PC-9 (cell line): Measurements from ENCODE around the gene ETV4. TPM values are rescaled to one million over a fixed set of nuclear protein-coding genes. Genes with fewer than 3 reads are reported as not detected.
"Not testable (repeated sequence)": the region's sequence is repeated elsewhere in the genome, so short reads cannot be mapped to it uniquely, and the experiment has no call there.

Source experiments
- BruUV-seq: library from RNA; stranded (reverse); fragments of 400-500 nt; replicated peaks from 2 replicates; lab custom pipeline; 2021; lab: Mats Ljungman, UMichigan
- CTCF ChIA-PET: fragments of 300-600 bp; sonication (Branson Sonifier 250); formaldehyde crosslinking; loops from one replicate; lab custom pipeline; 2022; ENCODE audit warnings: antibody characterized with exemption; lab: Charles Lee
- POLR2A ChIA-PET: fragments of 300-600 bp; sonication (Branson Sonifier 250); formaldehyde crosslinking; loops from one replicate; lab custom pipeline; 2022; ENCODE audit warnings: antibody characterized with exemption; ENCODE audit not compliant: unreplicated experiment; lab: Charles Lee
- DNase-seq, 2 experiments: peaks; one replicate each; pipeline versions ENCODE4 v3.0.0 to v3.0.0-alpha.2; 2015 to 2022; ENCODE audit warnings: mixed read lengths in 1 of 2
- H2AFZ ChIP-seq: fragments of 200-600 bp; sonication (generic); 2 replicates; pipeline ENCODE4 v1.8.1; 2017; ENCODE audit warnings: antibody characterized with exemption
- H3F3A ChIP-seq: fragments of 200-600 bp; sonication (generic); 2 replicates; pipeline ENCODE4 v1.8.1; 2017; ENCODE audit warnings: antibody characterized with exemption, mild to moderate bottlenecking, low read depth; ENCODE audit not compliant: insufficient read depth
- H3K27ac ChIP-seq: fragments of 200-600 bp; sonication (generic); 2 replicates; pipeline ENCODE4 v1.6.1; 2016; ENCODE audit warnings: mixed run types
- H3K27me3 ChIP-seq: fragments of 200-600 bp; sonication (generic); 2 replicates; pipeline ENCODE4 v1.6.1; 2016; ENCODE audit warnings: low read depth, mixed run types; ENCODE audit not compliant: insufficient read depth
- H3K36me3 ChIP-seq: fragments of 200-600 bp; sonication (generic); 2 replicates; pipeline ENCODE4 v1.6.1; 2016; ENCODE audit warnings: low read depth, mixed run types
- H3K4me1 ChIP-seq: fragments of 200-600 bp; sonication (generic); replicated peaks from 2 replicates; pipeline ENCODE4 v1.6.1; 2016; ENCODE audit warnings: mixed run types; ENCODE audit not compliant: insufficient read depth
- H3K4me2 ChIP-seq: fragments of 200-600 bp; sonication (generic); 2 replicates; pipeline ENCODE4 v1.6.1; 2017; ENCODE audit warnings: mixed run types
- H3K4me3 ChIP-seq: fragments of 200-600 bp; sonication (generic); 2 replicates; pipeline ENCODE4 v1.6.1; 2016; ENCODE audit warnings: mixed run types
- H3K79me2 ChIP-seq: fragments of 200-600 bp; sonication (generic); 2 replicates; pipeline ENCODE4 v1.6.1; 2017; ENCODE audit warnings: low read depth, mixed run types
- H3K9me2 ChIP-seq: fragments of 200-600 bp; sonication (generic); 2 replicates; pipeline ENCODE4 v1.8.1; 2017; ENCODE audit warnings: mild to moderate bottlenecking; ENCODE audit not compliant: insufficient read depth
- H3K9me3 ChIP-seq: fragments of 200-600 bp; sonication (generic); 2 replicates; pipeline ENCODE4 v1.8.1; 2016; ENCODE audit warnings: low read depth; ENCODE audit not compliant: insufficient read depth
- H4K20me1 ChIP-seq: fragments of 200-600 bp; sonication (generic); 2 replicates; pipeline ENCODE4 v1.8.1; 2017; ENCODE audit not compliant: insufficient read depth
- EZH2 ChIP-seq: fragments of 200-600 bp; sonication (generic); IDR thresholded peaks from 2 replicates; pipeline ENCODE4 v1.8.0; 2017; ENCODE audit warnings: antibody characterized with exemption, low read depth
- intact Hi-C: fragments of 100-400 bp; cut with micrococcal nuclease; formaldehyde crosslinking; loops from one replicate; pipeline ENCODE4 v1.10.0; 2022; ENCODE audit not compliant: unreplicated experiment
- total RNA-seq: library from RNA; stranded (reverse); gene quantifications from 2 replicates; pipeline ENCODE4 v1.2.3, GENCODE V29; 2021
- TF ChIP-seq, protein P1 (sequence below): fragments of 200-600 bp; sonication (generic); conservative IDR thresholded peaks from 2 replicates; pipeline ENCODE4 v1.6.1; 2017; ENCODE audit warnings: mixed run types, antibody characterized with exemption, mild to moderate bottlenecking, moderate library complexity

ETV4 gene
- total RNA-seq, 1 experiment from 2014 or later = 84.2 TPM

DNA sequence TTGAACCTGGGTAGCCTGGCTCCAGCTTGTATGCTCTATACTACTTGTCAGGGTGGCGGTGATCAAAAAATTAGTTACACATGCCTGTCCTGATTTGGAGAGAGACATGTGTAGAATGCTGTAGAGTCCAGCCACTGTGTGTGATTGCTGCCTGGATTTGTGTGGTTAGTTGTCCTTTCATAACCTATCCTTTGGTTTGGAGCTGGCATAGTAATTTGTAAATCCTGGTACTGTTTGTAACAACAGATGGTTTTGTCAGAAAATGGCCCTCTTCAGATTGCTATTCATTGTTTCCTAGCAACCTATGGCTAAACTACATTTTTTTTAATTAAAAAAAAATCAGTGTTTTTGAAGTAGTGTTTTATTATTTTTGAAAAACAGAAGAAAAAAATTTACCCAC is 30.5 kb downstream of the ETV4 start:
- Histone ChIP-seq H3K4me1 (no peaks in the 10 kb centered on the region), H3K9me3 (no peaks in the 10 kb centered on the region), H3K79me2 (no peaks in the 10 kb centered on the region), H3K27me3 (no peaks in the 10 kb centered on the region), H4K20me1 (0 out of 2 replicates have a peak, but pooled peaks cover 4% of the 10 kb centered on the region), H3K4me2 (no peak overlapping the region), H3K9me2 (no peaks in the 10 kb centered on the region), H3F3A (peaks cover 14% of the 10 kb centered on the region; the same call in 1 of the 2 replicates), H3K4me3 (no peak overlapping the region), H3K27ac (no peak overlapping the region), H3K36me3 (peaks cover 17% of the 10 kb centered on the region), H2AFZ (no peak overlapping the region)
- TF ChIP-seq EZH2 = no peak
- TF ChIP-seq, protein P1, sequence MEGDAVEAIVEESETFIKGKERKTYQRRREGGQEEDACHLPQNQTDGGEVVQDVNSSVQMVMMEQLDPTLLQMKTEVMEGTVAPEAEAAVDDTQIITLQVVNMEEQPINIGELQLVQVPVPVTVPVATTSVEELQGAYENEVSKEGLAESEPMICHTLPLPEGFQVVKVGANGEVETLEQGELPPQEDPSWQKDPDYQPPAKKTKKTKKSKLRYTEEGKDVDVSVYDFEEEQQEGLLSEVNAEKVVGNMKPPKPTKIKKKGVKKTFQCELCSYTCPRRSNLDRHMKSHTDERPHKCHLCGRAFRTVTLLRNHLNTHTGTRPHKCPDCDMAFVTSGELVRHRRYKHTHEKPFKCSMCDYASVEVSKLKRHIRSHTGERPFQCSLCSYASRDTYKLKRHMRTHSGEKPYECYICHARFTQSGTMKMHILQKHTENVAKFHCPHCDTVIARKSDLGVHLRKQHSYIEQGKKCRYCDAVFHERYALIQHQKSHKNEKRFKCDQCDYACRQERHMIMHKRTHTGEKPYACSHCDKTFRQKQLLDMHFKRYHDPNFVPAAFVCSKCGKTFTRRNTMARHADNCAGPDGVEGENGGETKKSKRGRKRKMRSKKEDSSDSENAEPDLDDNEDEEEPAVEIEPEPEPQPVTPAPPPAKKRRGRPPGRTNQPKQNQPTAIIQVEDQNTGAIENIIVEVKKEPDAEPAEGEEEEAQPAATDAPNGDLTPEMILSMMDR = no peak
- no TSS peak for BruUV-seq
- CTCF ChIA-PET = interaction anchor here (0.6 kb wide), 1 partner anchor 117 kb away, joined by 6 read pairs; the partner anchor contains the start of gene ARL4D
- DNase-seq = no peak
- intact Hi-C loops = no loop called here
- POLR2A ChIA-PET = interaction anchor here (0.6 kb wide), 1 partner anchor 198 kb away, joined by 4 read pairs; no protein-coding TSS in a partner anchor

DNA sequence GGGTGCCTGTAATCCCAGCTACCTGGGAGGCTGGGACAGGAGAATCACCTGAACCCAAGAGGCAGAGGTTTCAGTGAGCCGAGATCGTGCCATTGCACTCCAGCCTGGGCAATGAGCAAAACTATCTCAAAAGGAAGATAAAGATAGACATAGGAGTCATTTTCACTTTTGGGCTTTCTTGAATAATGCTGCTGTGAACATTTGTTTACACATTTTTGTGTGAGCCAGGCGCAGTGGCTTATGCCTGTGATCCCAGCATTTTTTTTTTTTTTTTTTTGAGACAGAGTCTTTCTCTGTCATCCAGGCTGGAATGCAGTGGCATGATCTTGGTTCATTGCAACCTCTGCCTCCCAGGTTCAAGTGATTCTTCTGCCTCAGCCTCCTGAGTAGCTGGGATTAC is 34.9 kb downstream of the ETV4 start:
- intact Hi-C loops, BruUV-seq, H4K20me1 ChIP-seq, H3K79me2 ChIP-seq, H3K27me3 ChIP-seq, H2AFZ ChIP-seq, H3K9me3 ChIP-seq, H3K9me2 ChIP-seq, H3K4me1 ChIP-seq, DNase-seq, CTCF ChIA-PET, H3K4me3 ChIP-seq, H3K27ac ChIP-seq, H3K4me2 ChIP-seq, POLR2A ChIA-PET: not testable (repeated sequence)
- Histone ChIP-seq H3K36me3 (peaks cover 16% of the 10 kb centered on the region), H3F3A (peaks cover 11% of the 10 kb centered on the region; the same call in 1 of the 2 replicates)

GRCh38 chr17:43509440-43509839 is 36.7 kb downstream of the ETV4 start:
- H3K79me2 ChIP-seq, H3K27me3 ChIP-seq, CTCF ChIA-PET, POLR2A ChIA-PET, H3K9me2 ChIP-seq, H3K27ac ChIP-seq, H2AFZ ChIP-seq, H3K4me1 ChIP-seq, H4K20me1 ChIP-seq, intact Hi-C loops, BruUV-seq, H3K4me2 ChIP-seq, H3K4me3 ChIP-seq, DNase-seq, H3K9me3 ChIP-seq: not testable (repeated sequence)
- Histone ChIP-seq H3K36me3 (peaks cover 23% of the 10 kb centered on the region), H3F3A (peaks cover 11% of the 10 kb centered on the region; the same call in 1 of the 2 replicates)

DNA sequence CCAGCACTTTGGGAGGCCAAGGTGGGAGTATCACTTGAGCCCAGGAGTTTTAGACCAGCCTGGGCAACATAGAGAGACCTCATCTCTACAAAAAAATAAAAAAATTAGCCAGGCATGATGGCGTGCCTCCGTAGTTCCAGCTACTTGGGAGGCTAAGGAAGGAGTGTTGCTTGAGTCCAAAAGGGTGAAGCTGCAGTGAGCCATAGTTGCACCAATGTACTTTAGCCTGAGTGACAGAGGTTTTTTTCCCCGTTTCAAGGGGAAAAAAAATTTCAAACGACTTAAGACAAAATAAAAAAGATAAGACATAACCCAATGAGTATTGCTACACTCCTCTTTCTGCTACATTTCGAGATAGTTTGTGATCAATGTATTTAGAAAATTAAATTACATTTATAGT is 55.5 kb downstream of the ETV4 start:
- peaks cover 6% of the 10 kb centered on the region for H3K4me1 ChIP-seq
- no peaks in the 10 kb centered on the region for H3K27me3 ChIP-seq
- H4K20me1 ChIP-seq = peaks cover 5% of the 10 kb centered on the region; the same call in 1 of the 2 replicates
- no TSS peak for BruUV-seq
- no peak overlapping the region for H2AFZ ChIP-seq
- no peak overlapping the region for H3K27ac ChIP-seq
- intact Hi-C loops = no loop called here
- H3K79me2 ChIP-seq = peaks cover 44% of the 10 kb centered on the region
- no peak for DNase-seq
- H3K9me3 ChIP-seq = no peaks in the 10 kb centered on the region
- ChIA-PET POLR2A (no interaction called here), CTCF (no interaction called here)
- TF ChIP-seq, protein P1 = no peak
- TF ChIP-seq EZH2 = no peak
- H3K9me2 ChIP-seq = no peaks in the 10 kb centered on the region
- peaks cover 3% of the 10 kb centered on the region; the same call in 1 of the 2 replicates for H3F3A ChIP-seq
- H3K4me3 ChIP-seq = no peak overlapping the region
- no peak overlapping the region for H3K4me2 ChIP-seq
- H3K36me3 ChIP-seq = peaks cover 32% of the 10 kb centered on the region
